OCI-LY1 (cell line): ENCODE data around the gene KRTAP5-4.

Experiments
- H2AFZ ChIP-seq: fragments of 200-600 bp; sonication (generic), shearing (Covaris generic); 2 replicates; pipeline ENCODE4 v1.6.0; 2014; ENCODE audit warnings: antibody characterized with exemption, mild to moderate bottlenecking, low read length
- H3F3A ChIP-seq: fragments of 200-600 bp; sonication (generic), shearing (Covaris generic); 2 replicates; pipeline ENCODE4 v1.6.0; 2014; ENCODE audit warnings: mild to moderate bottlenecking, antibody characterized with exemption, low read length, moderate library complexity; ENCODE audit not compliant: insufficient read depth
- H3K27ac ChIP-seq: fragments of 200-600 bp; sonication (generic); 2 replicates; pipeline ENCODE4 v1.5.1; 2014; ENCODE audit warnings: low read length, mixed run types, mild to moderate bottlenecking, low read depth; ENCODE audit not compliant: poor library complexity, severe bottlenecking
- H3K27me3 ChIP-seq: fragments of 200-600 bp; sonication (generic); 2 replicates; pipeline ENCODE4 v1.6.0; 2014; ENCODE audit warnings: antibody characterized with exemption, mild to moderate bottlenecking, low read length, moderate library complexity; ENCODE audit not compliant: insufficient read depth
- H3K36me3 ChIP-seq: fragments of 200-600 bp; sonication (generic); 2 replicates; pipeline ENCODE4 v1.6.1; 2014; ENCODE audit warnings: mild to moderate bottlenecking, antibody characterized with exemption, low read length, moderate library complexity, mixed read lengths; ENCODE audit not compliant: insufficient read depth
- H3K4me1 ChIP-seq: fragments of 200-600 bp; sonication (generic); 2 replicates; pipeline ENCODE4 v1.5.1; 2014; ENCODE audit warnings: mild to moderate bottlenecking, low read length, moderate library complexity; ENCODE audit not compliant: insufficient read depth, severe bottlenecking
- H3K4me2 ChIP-seq: fragments of 200-600 bp; sonication (generic), shearing (Covaris generic); 2 replicates; pipeline ENCODE4 v1.6.1; 2014; ENCODE audit warnings: low read length
- H3K4me3 ChIP-seq: fragments of 200-600 bp; sonication (generic); 2 replicates; pipeline ENCODE4 v1.5.1; 2014; ENCODE audit warnings: low read length, low read depth, mild to moderate bottlenecking, mixed read lengths; ENCODE audit not compliant: poor library complexity, severe bottlenecking
- H3K79me2 ChIP-seq: fragments of 200-600 bp; shearing (Covaris generic); 2 replicates; pipeline ENCODE4 v1.6.1; 2016; ENCODE audit warnings: mixed run types, low read length, mixed read lengths; ENCODE audit not compliant: insufficient read depth
- H3K9ac ChIP-seq: fragments of 200-600 bp; sonication (generic), shearing (Covaris generic); 2 replicates; pipeline ENCODE4 v1.6.1; 2014; ENCODE audit warnings: mild to moderate bottlenecking, low read length, mixed read lengths
- H3K9me2 ChIP-seq: fragments of 200-600 bp; sonication (generic), shearing (Covaris generic); 2 replicates; pipeline ENCODE4 v1.6.1; 2014; ENCODE audit warnings: low read depth, mild to moderate bottlenecking, low read length, mixed read lengths
- H3K9me3 ChIP-seq: fragments of 200-600 bp; shearing (Covaris generic); 2 replicates; pipeline ENCODE4 v1.6.1; 2014; ENCODE audit warnings: low read length, mixed read lengths
- H4K20me1 ChIP-seq: fragments of 200-600 bp; sonication (generic), shearing (Covaris generic); 2 replicates; pipeline ENCODE4 v1.6.0; 2016; ENCODE audit warnings: mild to moderate bottlenecking, low read length; ENCODE audit not compliant: insufficient read depth
- EZH2 ChIP-seq: fragments of 200-600 bp; sonication (generic), shearing (Covaris generic); IDR thresholded peaks from 2 replicates; pipeline ENCODE4 v1.8.0; 2017; ENCODE audit warnings: borderline replicate concordance, mixed run types, mild to moderate bottlenecking, antibody characterized with exemption, low read length, moderate library complexity, mixed read lengths
- TF ChIP-seq, protein P1 (sequence below): fragments of 200-600 bp; sonication (generic), shearing (Covaris generic); IDR thresholded peaks from 2 replicates; pipeline ENCODE4 v1.5.1; 2017; ENCODE audit warnings: mild to moderate bottlenecking, antibody characterized with exemption, low read length, moderate library complexity, mixed read lengths

Gene KRTAP5-4

DNA sequence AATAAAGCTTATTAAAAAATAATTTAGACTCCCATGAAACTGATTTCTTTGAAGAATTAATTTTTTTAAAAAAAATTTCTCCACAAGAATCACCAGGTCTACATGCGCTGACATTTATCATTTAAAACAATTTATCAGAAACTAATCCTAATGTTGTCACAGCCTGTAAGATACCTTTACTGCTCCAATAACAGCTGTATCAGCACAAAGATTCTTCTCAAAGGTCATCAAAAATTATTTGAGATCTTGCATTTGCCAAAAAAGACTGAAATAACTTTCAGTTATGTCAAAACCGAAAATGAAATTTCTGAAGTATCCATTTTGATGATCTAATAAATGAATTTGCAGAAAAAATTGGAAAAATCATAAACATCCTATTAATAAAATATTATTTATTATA, 15.7 kb upstream of the KRTAP5-4 start:
- H3K4me1 ChIP-seq = no peaks in the 10 kb centered on the region
- H3F3A ChIP-seq = no peaks in the 10 kb centered on the region
- no peak overlapping the region for H3K4me2 ChIP-seq
- H3K27ac ChIP-seq = no peak overlapping the region
- no peaks in the 10 kb centered on the region for H3K9me3 ChIP-seq
- no peaks in the 10 kb centered on the region for H3K79me2 ChIP-seq
- no peak overlapping the region for H3K9ac ChIP-seq
- no peak for TF ChIP-seq EZH2
- TF ChIP-seq, protein P1, sequence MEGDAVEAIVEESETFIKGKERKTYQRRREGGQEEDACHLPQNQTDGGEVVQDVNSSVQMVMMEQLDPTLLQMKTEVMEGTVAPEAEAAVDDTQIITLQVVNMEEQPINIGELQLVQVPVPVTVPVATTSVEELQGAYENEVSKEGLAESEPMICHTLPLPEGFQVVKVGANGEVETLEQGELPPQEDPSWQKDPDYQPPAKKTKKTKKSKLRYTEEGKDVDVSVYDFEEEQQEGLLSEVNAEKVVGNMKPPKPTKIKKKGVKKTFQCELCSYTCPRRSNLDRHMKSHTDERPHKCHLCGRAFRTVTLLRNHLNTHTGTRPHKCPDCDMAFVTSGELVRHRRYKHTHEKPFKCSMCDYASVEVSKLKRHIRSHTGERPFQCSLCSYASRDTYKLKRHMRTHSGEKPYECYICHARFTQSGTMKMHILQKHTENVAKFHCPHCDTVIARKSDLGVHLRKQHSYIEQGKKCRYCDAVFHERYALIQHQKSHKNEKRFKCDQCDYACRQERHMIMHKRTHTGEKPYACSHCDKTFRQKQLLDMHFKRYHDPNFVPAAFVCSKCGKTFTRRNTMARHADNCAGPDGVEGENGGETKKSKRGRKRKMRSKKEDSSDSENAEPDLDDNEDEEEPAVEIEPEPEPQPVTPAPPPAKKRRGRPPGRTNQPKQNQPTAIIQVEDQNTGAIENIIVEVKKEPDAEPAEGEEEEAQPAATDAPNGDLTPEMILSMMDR = no peak
- no peaks in the 10 kb centered on the region for H3K36me3 ChIP-seq
- H3K27me3 ChIP-seq = no peaks in the 10 kb centered on the region; the same call in 1 of the 2 replicates
- no peak overlapping the region for H3K4me3 ChIP-seq
- no peaks in the 10 kb centered on the region for H3K9me2 ChIP-seq
- H4K20me1 ChIP-seq = no peaks in the 10 kb centered on the region
- H2AFZ ChIP-seq = no peak overlapping the region

DNA sequence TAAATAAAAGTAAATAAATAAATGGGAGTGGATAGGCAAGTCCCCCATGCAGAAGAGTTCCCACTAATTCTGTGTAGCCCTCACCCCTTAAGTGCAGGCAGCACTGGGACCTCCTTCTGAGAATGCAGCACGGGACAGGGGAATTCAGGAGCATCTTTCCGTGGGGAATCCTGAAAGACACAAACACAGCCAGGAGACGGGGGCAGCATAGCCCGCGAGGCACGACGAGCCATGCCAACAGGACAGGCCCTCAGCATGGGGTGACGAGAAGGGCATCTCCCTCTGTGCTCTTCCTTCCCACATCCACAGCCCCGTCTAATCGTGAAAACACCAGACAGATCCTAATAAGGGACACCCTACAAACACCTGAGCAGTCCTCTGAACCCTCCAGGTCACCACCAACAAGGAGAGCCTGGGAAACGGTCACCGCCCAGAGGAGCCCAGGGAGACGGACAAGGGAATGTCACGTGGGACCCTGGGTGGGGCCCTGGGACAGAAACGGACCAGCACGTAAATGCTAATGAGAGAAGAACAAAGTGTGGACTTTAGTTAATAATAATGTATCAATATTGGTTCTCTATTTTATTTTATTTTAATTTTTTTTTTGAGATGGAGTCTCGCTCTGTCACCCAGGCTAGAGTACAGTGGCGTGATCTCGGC, 14.5 kb upstream of the KRTAP5-4 start:
- H3K9me3 ChIP-seq = no peaks in the 10 kb centered on the region
- no peak overlapping the region for H3K9ac ChIP-seq
- H3F3A ChIP-seq = no peaks in the 10 kb centered on the region
- TF ChIP-seq, protein P1 = no peak
- TF ChIP-seq EZH2 = no peak
- H3K4me2 ChIP-seq = no peak overlapping the region
- no peak overlapping the region for H3K4me3 ChIP-seq
- H3K9me2 ChIP-seq = no peaks in the 10 kb centered on the region
- no peaks in the 10 kb centered on the region for H4K20me1 ChIP-seq
- no peaks in the 10 kb centered on the region for H3K79me2 ChIP-seq
- no peaks in the 10 kb centered on the region for H3K36me3 ChIP-seq
- no peaks in the 10 kb centered on the region for H3K4me1 ChIP-seq
- no peak overlapping the region for H2AFZ ChIP-seq
- H3K27ac ChIP-seq = no peak overlapping the region
- no peaks in the 10 kb centered on the region; the same call in 1 of the 2 replicates for H3K27me3 ChIP-seq

DNA sequence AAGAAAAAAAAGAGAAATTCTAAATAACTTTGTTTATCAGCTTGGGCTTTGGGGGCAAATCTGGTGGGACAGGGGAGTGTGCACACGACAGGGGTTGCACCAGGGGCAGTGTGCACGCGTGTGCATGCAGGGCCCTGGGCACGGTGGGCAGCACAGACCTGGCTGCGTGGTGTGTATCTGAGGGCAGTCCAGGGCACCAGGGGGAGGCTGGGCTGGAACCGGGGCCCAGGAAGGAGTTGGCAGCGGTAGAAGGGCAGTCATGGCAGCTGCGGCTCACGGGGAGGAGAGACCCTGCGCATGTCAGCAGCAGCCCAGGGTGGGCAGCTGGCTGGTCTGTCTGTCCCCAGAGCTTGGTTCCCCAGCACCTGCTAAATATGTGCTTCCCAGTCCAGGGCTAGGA, 11.9 kb upstream of the KRTAP5-4 start:
- Histone ChIP-seq H3K27me3 (peaks cover 3% of the 10 kb centered on the region; the same call in 1 of the 2 replicates), H3K4me1 (no peaks in the 10 kb centered on the region), H3K79me2 (no peaks in the 10 kb centered on the region), H4K20me1 (no peaks in the 10 kb centered on the region), H3K9ac (no peak overlapping the region), H3K36me3 (no peaks in the 10 kb centered on the region), H3K4me2 (no peak overlapping the region), H3K9me3 (no peaks in the 10 kb centered on the region), H3K4me3 (no peak overlapping the region), H3F3A (no peaks in the 10 kb centered on the region), H3K9me2 (no peaks in the 10 kb centered on the region), H3K27ac (no peak overlapping the region), H2AFZ (no peak overlapping the region)
- TF ChIP-seq, protein P1 = no peak
